ENCODE results near the gene SLC5A5. TPM values are rescaled to one million over a fixed set of nuclear protein-coding genes. Genes with fewer than 3 reads are reported as not detected.
A peak's percentile ranks its signal among the peaks of the same experiment; 100 is the strongest.

Gene SLC5A5
- polyA plus RNA-seq, 1 donor, result 0.05 TPM

DNA sequence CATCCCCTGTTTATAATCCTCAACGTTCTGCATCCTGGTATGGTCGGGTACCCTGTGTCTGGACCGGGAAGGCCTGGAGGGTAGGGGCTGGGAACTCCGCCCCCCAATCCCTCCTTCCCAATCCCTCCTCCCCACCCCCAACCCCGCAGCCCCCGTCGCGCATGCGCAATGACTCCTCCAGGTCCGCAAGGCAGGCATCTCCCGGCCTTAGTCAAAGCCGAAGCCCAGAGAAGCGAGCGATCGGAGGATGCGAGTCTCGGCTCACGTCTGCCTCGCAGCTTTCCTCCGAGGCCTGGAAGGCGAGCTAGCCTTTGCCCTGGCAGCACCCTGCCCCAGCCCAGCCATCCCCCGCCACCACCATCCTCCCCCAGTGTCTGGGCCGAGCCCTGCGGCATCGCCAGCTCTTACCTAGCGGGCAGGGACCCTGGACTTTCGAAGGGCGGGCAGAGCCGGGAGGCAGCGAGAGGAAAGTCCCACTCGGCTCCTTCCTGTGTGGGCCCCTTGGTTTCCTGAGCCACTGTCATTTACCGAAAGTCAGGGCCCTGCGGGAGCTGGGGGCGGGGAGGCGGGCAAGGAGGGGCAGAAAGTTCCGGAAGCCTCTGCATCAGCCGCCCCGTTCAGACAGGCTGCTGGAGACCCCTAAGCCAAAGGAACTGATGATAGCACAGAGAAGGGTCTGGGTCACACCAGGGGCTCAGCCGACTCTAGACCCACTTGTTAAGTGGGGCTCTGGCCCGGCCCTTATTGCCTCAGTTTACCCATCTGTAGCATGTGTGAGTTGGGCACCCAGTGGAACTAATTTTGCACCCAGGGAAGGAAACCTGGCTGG is 24.0 kb upstream of the SLC5A5 start, which contains the start of gene JAK3:
JAK3 (minus strand) TSS at position 445 of the 829 bp plus-strand sequence. CDS start 3,565 bp downstream, outside the sequence.
- peak; percentile 71 for DNase-seq

- DNase-seq, result no peak
Observed at GRCh38 chr19:17848595-17849292, 23.0 kb upstream of the SLC5A5 start.

DNA sequence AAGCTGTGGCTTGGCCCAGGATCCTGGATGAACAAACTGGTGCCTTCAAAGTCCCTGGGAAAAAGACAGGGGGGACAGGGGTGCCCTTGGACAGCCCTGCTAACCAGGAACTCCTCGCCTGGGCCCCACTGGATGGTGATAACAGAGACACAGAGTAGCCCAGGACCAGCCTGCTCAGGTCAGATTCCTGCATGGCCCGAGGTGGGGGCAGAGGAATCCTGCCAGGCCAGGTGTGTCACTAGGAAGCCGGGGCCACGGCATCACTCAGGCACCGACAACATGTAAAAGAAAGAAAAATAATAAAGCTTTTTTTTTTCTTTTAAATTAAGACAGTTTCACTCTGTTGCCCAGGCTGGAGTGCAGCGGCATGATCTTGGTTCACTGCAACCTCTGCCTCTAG is 17.7 kb upstream of the SLC5A5 start:
- no peak for DNase-seq

- DNase-seq, result peak; percentile 82
Observed at GRCh38 chr19:17855280-17856152, 16.2 kb upstream of the SLC5A5 start.

DNA sequence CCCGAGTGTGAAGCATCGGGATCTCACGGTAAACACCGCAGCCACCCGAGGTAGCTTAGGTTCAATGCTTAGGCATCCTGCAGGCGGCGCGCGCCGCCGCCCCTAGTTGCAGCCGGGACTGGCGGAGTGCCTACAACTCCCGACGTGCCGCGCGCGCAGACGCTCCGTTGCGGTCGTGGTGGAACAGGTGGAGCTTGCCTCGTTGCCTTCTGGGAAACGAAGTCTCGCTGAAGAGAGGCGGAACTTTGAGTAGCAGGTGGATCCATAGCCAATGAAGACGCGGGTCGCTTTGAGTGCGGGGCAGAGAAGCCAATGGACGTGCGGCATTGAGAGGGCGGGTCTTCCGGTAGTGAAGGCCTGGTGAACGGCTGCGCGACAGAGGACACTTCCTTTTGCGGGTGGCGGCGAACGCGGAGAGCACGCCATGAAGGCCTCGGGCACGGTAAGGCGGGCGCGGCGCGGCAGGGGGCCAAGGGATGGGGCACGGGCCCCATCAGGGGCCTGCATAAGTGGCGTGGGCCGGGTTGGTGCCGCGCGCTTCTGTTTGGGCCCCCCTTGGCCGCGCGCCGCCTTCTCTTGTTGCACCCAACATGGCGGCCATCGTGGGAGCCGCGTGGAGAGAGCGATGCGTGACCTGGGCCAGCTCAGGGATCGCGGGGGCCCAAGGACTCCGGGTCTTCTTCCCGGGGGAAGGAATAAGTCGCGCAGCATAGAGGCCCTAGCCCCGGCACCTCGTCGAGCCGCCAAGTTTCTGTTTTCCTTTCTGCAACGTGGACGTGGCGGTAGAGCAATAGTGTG is 12.0 kb upstream of the SLC5A5 start, which contains the start of gene RPL18A:
RPL18A (plus strand) TSS at position 378 of the 798 bp plus-strand sequence; CDS start at position 425, 47 bp downstream.
- peak; percentile 99 for DNase-seq

GRCh38 chr19:17860331-17860992 is 11.3 kb upstream of the SLC5A5 start:
- no peak for DNase-seq

DNA sequence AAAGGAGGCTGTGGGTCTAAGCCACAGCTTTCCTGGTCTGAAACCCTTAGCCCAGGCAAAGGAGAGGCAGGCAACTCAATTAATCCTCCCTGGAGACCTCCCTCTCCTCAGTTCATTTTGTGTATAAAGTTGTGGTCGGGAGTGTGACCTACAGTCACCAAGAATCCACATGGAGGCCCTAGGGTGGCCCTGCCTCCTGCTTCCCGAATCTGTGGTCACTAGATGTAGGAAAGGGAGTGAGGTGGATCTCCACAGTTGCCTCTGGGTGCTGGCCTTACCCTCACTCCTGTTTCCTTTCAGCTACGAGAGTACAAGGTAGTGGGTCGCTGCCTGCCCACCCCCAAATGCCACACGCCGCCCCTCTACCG is 10.8 kb upstream of the SLC5A5 start:
- DNase-seq, result no peak

DNA sequence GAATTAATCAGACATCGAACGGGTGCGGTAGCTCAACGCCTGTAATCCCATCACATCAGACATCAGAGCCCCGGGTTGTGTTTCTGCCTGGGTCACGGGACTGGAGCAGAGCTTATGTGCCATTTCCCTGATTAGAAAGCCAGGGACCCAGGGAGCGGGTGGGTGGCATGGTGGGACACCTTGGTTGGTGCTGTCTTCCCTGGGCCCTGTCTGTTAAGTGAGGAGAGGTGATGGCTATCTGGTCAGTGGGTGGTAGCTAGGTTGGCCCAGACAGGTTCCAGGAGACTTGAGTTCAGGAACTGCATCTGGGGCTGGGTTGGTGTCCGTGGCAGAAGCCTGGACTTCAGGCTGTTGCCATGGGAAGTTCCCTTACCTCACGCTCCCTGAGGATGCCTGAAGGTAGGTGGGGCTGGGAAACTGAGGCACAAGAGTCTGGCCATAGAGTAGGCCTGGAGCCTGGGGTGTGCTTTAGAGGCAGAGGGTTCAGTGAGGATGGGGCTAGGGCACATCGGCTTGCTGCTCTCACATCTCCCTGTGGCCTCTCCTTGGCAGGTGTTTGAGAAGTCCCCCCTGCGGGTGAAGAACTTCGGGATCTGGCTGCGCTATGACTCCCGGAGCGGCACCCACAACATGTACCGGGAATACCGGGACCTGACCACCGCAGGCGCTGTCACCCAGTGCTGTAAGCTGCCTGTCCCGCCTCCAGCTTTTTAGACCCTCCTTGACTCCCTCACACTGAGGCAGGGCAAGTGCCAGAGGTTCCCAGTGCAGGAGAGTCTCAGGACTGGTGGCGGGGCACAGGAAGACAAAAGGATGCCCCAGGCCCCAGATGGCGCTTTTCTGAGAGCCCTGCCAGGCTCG is 10.0 kb upstream of the SLC5A5 start:
- DNase-seq, result no peak

DNA sequence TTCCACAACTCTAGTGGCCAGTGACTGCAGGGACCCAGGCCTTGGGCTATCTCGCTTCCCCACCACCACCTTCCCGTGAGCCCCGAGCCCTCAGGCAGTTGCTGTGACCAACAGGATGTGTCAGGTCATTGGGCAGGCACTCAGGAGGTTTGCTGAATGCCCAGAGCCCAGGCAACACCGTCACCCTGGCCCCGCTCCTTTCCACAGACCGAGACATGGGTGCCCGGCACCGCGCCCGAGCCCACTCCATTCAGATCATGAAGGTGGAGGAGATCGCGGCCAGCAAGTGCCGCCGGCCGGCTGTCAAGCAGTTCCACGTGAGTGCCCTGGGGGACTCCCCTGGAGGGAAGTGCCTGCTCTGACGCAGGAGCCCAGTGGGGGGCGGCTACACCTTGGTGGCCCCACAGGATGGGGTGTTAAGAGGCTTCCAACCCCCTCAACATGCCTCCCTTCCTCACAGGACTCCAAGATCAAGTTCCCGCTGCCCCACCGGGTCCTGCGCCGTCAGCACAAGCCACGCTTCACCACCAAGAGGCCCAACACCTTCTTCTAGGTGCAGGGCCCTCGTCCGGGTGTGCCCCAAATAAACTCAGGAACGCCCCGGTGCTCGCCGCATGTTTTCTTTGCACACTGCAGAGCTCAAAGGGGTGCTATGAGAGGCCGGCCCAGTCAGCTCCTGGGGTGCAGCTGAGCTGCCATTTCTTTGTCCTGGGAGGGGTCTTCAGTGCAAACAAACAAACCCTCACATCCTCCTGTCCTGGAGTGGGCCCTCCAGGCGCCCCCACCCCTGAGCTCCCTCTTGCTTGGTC is 8.8 kb upstream of the SLC5A5 start:
- no peak for DNase-seq

GRCh38 chr19:17863520-17864182 is 8.1 kb upstream of the SLC5A5 start:
- no peak for DNase-seq

DNA sequence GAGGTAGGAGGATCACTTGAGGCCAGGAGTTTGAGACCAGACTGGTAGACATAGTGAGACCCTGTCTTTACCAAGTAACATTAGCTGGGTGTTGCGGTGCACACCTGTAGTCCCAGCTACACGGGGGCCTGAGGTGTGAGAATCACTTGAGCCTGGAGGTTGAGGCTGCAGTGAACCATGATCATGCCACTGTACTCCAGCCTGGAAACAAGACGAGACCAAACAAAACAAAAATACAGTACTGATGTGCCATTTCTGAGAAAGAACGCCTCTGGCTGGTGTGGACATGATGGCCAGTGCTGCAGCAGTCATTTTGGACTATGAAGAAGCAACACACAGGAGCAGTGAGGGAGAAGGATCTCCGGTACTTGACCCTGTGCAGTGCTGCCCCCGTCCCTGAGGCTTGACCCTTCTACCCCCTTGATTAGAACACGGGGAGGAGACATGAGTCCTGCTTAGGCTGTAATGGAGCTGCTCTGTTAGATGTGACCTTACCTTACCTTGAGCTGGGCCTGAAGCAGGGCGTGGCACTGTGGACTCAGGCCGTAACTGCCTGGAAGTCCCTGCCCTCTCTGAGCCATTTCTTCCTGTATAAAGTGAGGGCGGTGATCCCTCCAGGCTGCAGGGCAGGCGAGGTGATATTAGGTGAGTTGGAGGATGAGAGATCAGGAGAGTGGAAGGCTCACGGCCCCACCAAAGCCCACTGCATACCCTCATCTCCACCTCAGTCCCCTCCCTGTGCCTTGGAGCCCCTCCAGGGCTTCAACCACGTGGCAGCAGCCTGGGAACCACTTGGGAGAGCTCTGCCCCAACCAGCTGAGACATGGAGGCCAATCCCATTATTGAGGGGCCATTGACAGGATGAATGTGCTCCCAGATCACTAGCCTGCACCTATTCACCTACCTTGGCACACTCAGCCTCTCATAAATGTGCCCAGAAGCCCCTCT is 6.1 kb upstream of the SLC5A5 start:
- DNase-seq, result no peak

GRCh38 chr19:17866312-17866963 is 5.3 kb upstream of the SLC5A5 start:
- DNase-seq, result no peak

GRCh38 chr19:17866964-17867486 is 4.7 kb upstream of the SLC5A5 start:
- DNase-seq, result no peak

DNA sequence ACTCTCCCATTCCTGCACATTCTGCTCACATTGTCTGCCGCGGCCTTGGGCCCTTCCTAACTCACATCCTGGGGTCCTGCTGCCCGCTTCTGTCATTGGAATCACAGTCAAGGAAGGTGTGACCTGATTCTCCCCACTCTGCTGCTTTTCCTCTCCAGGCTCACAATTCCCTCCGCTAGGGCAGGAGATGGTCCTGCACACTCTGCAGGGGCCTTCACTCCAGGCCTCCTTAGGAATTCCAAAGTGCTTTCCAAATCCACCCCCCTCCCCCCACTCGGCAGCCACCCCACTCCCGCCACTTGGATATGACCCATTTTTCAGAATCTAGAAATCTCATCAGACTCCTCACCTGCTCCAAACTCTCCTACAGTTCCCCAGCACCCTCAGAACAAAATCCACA is 3.1 kb upstream of the SLC5A5 start:
- no peak for DNase-seq

- DNase-seq, result no peak
Observed at GRCh38 chr19:17869114-17869608, 2.6 kb upstream of the SLC5A5 start.

DNA sequence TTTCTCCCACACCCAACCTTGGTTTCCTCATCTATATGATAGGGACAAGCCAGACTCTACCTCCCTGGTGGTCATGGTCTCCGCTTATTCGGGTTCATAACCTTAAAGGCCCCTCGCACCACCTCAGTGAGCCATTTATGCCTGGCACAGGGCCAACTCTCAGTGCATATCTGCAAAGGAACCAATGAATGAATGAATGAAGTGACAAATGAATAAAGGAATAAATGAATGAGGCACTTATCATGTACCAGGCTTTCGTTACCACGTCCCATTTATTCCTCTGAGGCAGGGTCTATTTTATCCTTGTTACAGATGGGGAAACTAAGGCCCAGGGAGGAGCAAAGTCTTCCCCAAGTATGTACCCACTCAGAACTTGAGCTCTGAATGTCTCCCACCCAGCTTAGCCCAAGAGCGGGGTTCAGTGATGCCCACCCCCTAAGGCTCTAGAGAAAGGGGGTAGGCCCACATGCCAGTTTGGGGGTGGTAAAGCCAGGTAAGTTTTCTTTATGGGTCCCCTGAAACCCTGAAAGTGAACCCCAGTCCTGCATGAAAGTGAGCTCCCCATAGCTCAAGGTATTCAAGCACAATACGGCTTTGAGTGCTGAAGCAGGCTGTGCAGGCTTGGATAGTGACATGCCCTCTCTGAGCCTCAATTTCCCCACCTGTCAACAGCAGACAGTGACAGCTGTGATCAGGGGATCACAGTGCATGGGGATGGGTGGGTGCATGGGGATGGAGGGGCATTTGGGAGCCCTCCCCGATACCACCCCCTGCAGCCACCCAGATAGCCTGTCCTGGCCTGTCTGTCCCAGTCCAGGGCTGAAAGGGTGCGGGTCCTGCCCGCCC is 490 bp upstream of the SLC5A5 start:
- no peak for DNase-seq
